Inflammatory macrophage treated with lipopolysaccharide for 1 hour (primary cell): ENCODE data around the gene ADCY2.

Experiments used
- DNase-seq, 2 donors: peaks; one replicate each; pipeline ENCODE4 v3.0.0-alpha.2; 2020 to 2022

Gene ADCY2

DNA sequence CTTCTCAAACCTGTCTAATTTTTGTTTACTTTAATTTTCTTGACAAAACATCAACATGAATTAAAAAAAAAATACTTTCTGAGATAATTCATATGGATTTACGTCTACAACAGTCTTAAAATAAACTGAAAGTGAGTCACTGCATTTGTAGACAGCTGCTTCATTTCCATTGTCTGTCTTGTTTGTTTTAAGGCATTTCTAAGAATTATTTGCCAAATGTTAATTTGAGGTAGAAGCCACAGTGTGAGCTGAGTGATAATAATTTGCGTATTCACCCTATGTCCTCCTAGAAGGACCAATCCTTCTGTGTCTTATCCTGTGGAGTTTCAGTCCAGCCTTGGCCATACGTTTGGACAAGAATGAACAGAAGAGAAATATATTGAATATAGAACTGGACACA lies 280.5 kb downstream of the ADCY2 start:
- DNase-seq: no peak

- DNase-seq: no peak
These were observed 282.1 kb downstream of the ADCY2 start for GRCh38 chr5:7678030-7678429.

- no peak for DNase-seq
These were observed 283.7 kb downstream of the ADCY2 start for GRCh38 chr5:7679663-7680062.

DNA sequence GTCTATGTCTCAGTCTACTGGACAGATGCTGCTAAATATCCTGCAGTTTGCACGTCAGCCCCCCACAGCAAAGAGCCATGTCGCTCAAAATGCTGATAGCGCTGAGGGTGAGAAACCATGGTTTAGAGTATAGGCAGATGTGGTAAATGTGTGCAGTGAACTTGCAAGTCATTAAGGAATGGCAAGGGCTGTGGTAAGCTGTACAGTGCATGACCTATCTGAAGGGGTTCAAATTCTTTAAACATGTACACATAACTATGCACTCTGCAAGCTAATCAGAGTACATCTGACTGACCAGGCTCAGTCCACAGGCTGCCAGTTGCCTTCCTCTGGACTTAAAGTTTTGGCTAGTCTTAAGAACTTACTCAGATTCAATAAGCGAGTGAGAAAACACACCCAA lies 284.3 kb downstream of the ADCY2 start:
- no peak for DNase-seq

DNA sequence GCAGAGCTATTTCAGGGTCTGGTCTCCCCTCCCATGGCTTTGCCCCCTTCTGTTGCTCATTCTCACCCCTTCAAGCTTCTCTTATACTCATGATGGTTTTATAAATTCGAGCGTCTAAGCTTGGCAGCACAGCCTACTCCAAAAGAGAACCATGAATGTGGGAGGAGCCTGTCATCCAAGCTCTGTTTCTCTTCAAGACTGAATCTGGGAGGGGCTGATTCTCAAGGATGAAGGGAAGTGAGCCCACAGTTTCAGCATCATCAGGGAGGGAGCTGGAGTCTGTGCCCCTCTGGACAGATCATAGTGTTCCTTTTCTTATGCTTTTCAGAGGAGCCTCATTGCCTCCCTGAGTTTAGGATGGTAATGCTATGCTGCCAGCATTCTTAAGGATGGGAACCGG lies 286.4 kb downstream of the ADCY2 start:
- no peak for DNase-seq

DNA sequence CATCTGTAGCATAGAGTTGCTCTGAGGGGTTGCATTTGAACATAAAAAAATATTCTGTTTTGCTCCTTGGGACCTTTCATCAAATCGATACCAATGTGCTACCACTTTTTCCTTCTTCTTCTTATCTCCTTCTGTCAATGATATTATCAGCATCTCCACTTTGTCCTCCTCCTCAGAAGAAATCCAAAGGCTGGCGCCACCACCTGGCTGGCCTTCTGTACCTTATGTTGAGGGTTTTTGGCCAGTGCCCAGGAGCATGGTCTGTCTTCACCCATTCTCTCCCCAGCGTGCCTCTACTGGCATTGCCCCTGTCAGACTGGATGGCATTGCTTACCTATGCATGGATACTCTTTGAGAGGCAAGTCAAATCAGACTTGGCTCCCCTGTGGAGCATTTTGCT lies 287.8 kb downstream of the ADCY2 start:
- DNase-seq: no peak

DNA sequence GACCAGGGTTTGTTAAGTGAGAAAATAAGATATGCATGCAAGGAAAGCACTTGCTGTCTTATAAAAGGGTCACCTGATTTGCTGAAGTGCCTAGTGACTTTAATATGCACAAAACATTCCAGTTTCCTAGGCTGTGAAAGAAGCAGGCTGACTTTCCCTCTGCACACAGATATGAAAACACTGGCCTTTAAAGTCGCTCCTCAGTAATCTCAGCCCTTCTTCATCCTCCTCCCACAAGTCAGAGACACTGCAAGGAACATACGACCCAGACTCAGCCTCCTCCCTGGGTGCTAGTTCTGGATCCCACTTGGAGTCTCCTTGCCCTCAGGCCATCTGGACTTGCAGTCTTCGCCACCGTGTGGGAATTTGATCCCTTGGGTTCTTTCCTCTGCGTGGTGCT lies 288.9 kb downstream of the ADCY2 start:
- no peak for DNase-seq

DNA sequence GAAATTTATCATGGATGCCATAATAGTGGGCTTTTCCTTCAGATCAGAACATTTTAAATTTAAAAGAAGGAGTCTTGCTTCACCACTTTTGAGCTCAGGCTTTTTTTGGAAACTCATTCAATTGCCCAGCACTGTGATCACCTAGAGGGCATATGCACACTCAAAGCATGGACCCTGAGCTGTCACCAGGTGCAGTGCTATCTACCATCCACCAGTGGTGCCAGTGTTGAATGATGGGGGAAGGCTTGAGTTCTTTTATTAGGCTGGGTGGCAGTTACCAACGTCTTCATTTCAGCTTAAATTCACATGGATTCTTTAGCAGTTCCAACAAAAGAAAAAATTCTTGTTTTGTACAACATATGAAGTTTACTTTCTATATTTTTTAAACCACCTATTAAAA lies 290.9 kb downstream of the ADCY2 start:
- DNase-seq: no peak

DNA sequence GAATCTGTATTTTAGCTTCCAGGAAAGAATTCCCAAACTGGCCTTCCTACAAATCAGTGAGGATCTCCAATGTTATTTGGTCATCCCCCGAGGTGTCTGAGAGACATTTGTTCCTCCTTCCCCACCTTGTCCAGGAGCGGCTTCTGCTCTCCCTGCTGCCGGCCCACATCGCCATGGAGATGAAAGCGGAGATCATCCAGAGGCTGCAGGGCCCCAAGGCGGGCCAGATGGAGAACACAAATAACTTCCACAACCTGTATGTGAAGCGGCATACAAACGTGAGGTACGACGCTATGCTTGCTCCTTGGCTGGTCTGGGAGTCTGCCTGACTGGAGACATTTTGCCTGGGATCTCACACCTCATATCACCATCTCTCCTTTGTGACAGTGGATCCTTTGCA lies 294.6 kb downstream of the ADCY2 start:
- no peak for DNase-seq

GRCh38 chr5:7705261-7705660 lies 309.3 kb downstream of the ADCY2 start:
- DNase-seq: no peak

GRCh38 chr5:7705736-7706135 lies 309.8 kb downstream of the ADCY2 start:
- DNase-seq: no peak

DNA sequence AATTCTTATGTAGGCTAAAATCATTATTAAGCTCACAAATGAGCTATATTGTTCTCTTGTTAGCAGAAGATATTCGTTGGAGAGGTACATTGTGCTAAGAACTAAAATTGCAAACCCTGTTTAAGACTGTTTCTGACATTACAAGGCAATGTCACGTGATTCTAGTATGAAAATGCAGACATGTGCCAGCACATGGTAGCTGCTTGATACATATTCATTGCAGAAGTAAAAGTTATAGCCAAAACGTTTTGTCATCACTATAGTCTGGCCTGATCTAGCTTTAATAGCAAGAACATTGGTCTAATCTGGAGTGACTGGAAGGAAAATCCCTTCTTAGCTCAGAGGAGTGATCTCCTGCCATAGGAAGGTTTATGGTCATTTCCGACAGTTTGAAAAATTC lies 310.3 kb downstream of the ADCY2 start:
- DNase-seq: no peak

DNA sequence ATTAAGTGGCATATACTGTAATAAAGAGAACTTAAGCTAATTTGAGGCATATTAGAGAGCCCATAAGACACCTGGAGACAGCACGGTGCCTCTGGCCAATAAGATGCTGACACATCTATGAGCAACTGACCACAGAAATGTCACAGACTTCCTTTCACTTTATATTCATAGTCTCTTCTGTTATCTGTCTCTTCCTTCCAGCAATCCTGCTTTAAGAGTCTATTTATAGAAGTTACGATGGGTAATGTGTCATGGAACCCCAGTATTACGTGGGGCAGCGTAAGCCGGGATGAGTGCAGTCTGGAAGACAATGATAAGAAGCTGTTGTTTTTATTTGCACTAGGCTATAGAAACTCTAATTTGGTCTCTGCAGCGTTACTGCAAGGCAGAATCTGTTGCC lies 318.2 kb downstream of the ADCY2 start:
- DNase-seq: no peak

- DNase-seq: no peak
These were observed 318.8 kb downstream of the ADCY2 start for GRCh38 chr5:7714697-7715096.

DNA sequence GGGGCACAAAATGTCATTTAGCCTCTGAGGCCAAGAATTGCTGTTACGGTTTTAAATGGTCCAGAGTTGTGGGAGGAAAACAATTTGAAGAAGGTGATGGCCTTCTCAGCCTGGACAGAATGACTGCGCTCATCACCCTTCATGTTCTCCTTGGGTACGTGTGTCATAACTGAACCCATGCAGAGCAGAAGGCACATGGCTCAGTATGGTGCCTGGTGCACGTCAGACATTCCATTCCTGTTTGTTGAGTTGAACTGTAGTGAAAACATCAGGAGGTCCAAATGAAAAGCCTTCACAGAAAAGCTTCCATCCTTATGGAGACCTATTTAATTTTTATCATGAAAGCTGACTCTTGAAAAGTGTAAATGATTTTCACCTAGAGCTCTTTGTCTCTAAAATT lies 321.8 kb downstream of the ADCY2 start:
- DNase-seq: no peak

DNA sequence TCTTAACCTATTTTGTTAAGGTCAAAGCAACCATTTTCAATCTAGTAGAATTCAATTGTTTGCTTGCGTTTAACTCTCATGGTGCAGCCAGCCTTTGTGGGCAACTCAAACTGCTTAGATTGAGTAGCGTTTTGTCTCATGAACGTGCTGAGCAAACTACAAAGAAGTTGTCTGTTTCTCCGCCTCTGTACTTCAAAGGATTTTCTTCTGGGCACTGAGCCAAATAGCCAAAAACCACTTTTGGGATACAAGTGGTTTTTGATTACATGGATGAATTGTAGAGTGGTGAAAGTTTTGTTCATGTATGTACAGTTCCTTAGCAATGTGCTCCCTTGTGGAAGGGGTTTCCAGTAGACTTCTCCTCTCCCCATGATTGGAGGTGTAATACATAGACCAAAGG lies 332.1 kb downstream of the ADCY2 start:
- DNase-seq: no peak

- DNase-seq: no peak
These were observed 345.6 kb downstream of the ADCY2 start for GRCh38 chr5:7741415-7742065.

DNA sequence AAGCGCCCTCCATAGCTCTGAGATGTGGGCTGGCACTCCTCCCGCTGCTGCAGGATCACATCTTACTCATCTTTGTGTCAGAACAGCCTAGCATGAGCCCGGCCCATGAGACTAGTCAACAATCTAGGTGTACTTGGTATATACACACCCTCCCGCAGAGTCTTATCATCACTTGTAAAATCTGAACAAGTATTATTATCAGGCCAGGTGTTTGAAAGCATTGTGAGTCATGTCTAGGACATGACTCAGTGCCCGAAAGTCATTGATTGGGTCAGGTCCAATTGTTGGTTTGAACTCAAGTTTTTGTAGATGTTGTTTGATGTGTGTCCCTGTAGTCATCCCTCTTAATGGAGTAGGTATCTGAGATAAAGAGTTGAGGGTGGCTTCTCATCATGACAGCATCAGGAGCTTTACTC lies 346.3 kb downstream of the ADCY2 start:
- DNase-seq: no peak

DNA sequence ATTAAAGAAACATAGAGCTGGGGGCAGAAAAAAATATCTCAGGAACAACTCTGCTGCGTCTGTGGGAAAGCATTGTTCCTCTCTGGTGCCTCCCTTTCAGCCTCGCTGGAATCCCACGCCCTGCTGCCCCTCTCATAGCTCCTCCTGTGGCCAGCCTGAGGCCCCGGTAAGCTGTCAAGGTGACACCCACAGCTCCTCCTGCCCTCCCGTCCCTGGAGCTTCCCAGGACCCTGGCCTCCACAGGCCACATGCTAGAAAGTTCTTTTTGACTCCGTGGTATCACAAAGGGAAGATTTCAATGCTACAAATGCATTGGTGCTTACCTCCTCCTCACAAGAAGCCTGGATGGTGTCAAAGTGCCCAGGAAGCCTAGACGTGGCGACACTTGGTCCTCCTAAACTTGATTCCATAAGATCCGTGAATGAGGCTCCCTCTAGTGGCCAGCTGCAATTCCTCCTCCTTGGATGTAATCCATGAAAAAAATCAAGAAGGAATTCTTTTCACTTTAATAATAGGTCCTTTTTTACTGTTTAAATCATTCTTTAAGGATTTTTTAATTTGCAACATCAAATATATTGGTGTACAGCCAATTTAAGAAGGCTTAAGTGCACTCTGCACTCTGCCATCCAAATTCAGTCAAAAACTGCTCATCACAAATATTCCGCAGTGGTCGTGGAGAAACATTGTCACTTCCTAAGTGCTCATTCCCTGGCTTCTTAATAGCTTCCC lies 350.1 kb downstream of the ADCY2 start:
- DNase-seq: peak; percentile 27 to 81

DNA sequence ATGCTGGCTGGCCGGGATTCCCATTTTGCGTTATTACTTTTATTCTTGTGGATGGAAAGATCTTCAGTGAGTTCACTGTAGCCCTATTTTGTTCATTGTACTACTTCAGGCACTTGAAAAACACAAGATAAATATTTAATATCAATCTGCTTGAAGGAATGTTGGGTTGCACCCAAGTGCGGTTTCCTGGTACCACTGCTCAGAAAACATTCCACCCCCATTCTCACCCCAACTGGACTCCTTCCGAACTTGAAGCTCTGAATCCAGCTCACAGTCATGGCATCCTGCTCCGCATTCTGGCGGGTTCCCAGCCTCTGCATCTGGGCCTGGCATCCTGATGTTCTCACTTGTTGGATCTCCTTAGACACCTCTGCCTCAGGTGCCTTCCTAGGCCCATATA lies 351.8 kb downstream of the ADCY2 start:
- no peak for DNase-seq

GRCh38 chr5:7749626-7750025 lies 353.7 kb downstream of the ADCY2 start:
- no peak for DNase-seq

DNA sequence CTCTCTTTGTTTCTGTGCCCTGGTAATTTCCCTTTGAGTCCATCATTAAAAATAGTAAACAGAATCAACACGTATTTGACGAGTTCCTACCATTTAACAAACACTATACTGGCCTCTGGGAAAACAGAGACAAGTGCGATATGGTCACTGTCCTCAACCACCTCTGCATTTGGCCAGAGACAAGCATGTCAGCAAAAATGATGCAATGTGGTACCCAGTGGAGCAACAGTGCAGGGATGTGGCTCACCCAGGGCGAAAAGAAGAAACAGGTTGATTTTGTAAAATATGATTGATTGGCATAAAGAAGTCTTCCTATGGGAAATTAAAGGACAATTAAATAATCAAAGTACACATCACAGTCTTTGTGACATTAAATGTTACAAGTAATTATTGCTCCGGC lies 355.9 kb downstream of the ADCY2 start:
- DNase-seq: no peak

- DNase-seq: no peak
These were observed 357.2 kb downstream of the ADCY2 start for GRCh38 chr5:7753181-7753580.

GRCh38 chr5:7753596-7753995 lies 357.7 kb downstream of the ADCY2 start:
- DNase-seq: no peak

GRCh38 chr5:7754490-7754889 lies 358.6 kb downstream of the ADCY2 start:
- no peak for DNase-seq
